HCT116 (cell line): ENCODE data around the gene MTLN. TPM values are rescaled to one million over a fixed set of nuclear protein-coding genes. Genes with fewer than 3 reads are reported as not detected.
"Not testable (repeated sequence)": the region's sequence is repeated elsewhere in the genome, so short reads cannot be mapped to it uniquely, and the experiment has no call there.

Experiments
- ATAC-seq: fragments of 200-7000 bp; cut with Tn5 transposase; 2 replicates; pipeline ENCODE4 v1.9.1; 2020; ENCODE audit warnings: mild to moderate bottlenecking, moderate library complexity
- BruUV-seq: library from RNA; stranded (reverse); fragments of 400-500 nt; replicated peaks from 2 replicates; lab custom pipeline; 2021; lab: Mats Ljungman, UMichigan
- CTCF ChIA-PET: fragments of 300-600 bp; sonication (Branson Sonifier 250); formaldehyde crosslinking; loops from one replicate; lab custom pipeline; 2021; ENCODE audit warnings: antibody characterized with exemption; lab: Charles Lee
- POLR2A ChIA-PET: fragments of 300-600, 350-600 bp; sonication (Branson Sonifier 250); formaldehyde crosslinking; loops from one replicate; lab custom pipeline; 2021; ENCODE audit warnings: antibody characterized with exemption; lab: Charles Lee
- RAD21 ChIA-PET, 2 experiments: fragments of 300-600 bp; sonication (Branson Sonifier 250); formaldehyde crosslinking; loops; one replicate each; lab custom pipeline; 2023; ENCODE audit warnings: low total read pairs in 2 of 2; ENCODE audit not compliant: uncharacterized antibody in 2 of 2, unreplicated experiment in 2 of 2, low non-redundant PET in 1 of 2; lab: Charles Lee
- DNase-seq: peaks from one replicate; pipeline ENCODE4 v3.0.0-alpha.2; 2010; ENCODE audit warnings: low read depth, low spot score
- H2AFZ ChIP-seq: fragments of 200-600 bp; shearing (Covaris generic), sonication (generic); 2 replicates; pipeline ENCODE4 v1.6.1; 2017; ENCODE audit warnings: low read depth, mixed run types, mixed read lengths, antibody characterized with exemption, low read length; ENCODE audit not compliant: poor library complexity, severe bottlenecking
- H3K27ac ChIP-seq: 2 replicates; pipeline ENCODE4 v1.5.1; 2012; ENCODE audit warnings: low read depth, low read length
- H3K27me3 ChIP-seq: fragments of 200-600 bp; sonication (generic); 2 replicates; pipeline ENCODE4 v1.6.1; 2016; ENCODE audit warnings: mixed run types, low read length, mixed read lengths; ENCODE audit not compliant: insufficient read depth
- H3K36me3 ChIP-seq, 2 experiments: fragments of 200-500 bp in 1 of 2; fragments of 200-600 bp in 1 of 2; sonication (Bioruptor generic) in 1 of 2; sonication (generic) in 1 of 2; 2 replicates each; pipeline versions ENCODE4 v1.5.1 to v1.6.1; 2014 to 2016; ENCODE audit warnings: low read length in 2 of 2, inconsistent platforms in 1 of 2, mixed read lengths in 1 of 2, mixed run types in 1 of 2; ENCODE audit not compliant: insufficient read depth in 2 of 2, control insufficient read depth in 1 of 2
- H3K4me1 ChIP-seq, 2 experiments: fragments of 200-600 bp in 1 of 2; sonication (generic) in 1 of 2; 2 replicates each; pipeline versions ENCODE4 v1.5.1 to v1.6.1; 2012 to 2017; ENCODE audit warnings: low read length in 2 of 2, inconsistent platforms in 1 of 2, mild to moderate bottlenecking in 1 of 2, mixed read lengths in 1 of 2, mixed run types in 1 of 2, moderate library complexity in 1 of 2; ENCODE audit not compliant: insufficient read depth in 2 of 2, control insufficient read depth in 1 of 2
- H3K4me2 ChIP-seq: fragments of 200-600 bp; sonication (generic); 2 replicates; pipeline ENCODE4 v1.6.1; 2017; ENCODE audit warnings: mixed run types, low read length, mixed read lengths
- H3K4me3 ChIP-seq, 2 experiments: fragments of 200-600 bp in 1 of 2; sonication (generic) in 1 of 2; replicated peaks in 1 of 2; 2 replicates each; pipeline ENCODE4 v1.5.1; 2011 to 2016; ENCODE audit warnings: low read length in 2 of 2, control low read depth in 1 of 2, low read depth in 1 of 2, mild to moderate bottlenecking in 1 of 2, mixed read lengths in 1 of 2, mixed run types in 1 of 2
- H3K79me2 ChIP-seq: fragments of 200-600 bp; sonication (generic); 2 replicates; pipeline ENCODE4 v1.6.1; 2017; ENCODE audit warnings: mild to moderate bottlenecking, mixed run types, low read length, moderate library complexity, mixed read lengths; ENCODE audit not compliant: insufficient read depth
- H3K9ac ChIP-seq: fragments of 200-600 bp; sonication (generic); 2 replicates; pipeline ENCODE4 v1.6.1; 2016; ENCODE audit warnings: low read length, mixed read lengths
- H3K9me2 ChIP-seq: fragments of 200-600 bp; sonication (generic), shearing (Covaris generic); 2 replicates; pipeline ENCODE4 v1.6.1; 2017; ENCODE audit warnings: mixed run types, mild to moderate bottlenecking, moderate library complexity; ENCODE audit not compliant: insufficient read depth
- H3K9me3 ChIP-seq, 2 experiments: fragments of 200-500 bp in 1 of 2; fragments of 200-600 bp in 1 of 2; sonication (Bioruptor generic) in 1 of 2; sonication (generic) in 1 of 2; 2 replicates each; pipeline ENCODE4 v1.6.1; 2014 to 2017; ENCODE audit warnings: low read length in 2 of 2, mixed read lengths in 2 of 2, inconsistent platforms in 1 of 2, low read depth in 1 of 2, mild to moderate bottlenecking in 1 of 2, mixed run types in 1 of 2, moderate library complexity in 1 of 2; ENCODE audit not compliant: control insufficient read depth in 1 of 2, insufficient read depth in 1 of 2
- H4K20me1 ChIP-seq: fragments of 200-600 bp; sonication (generic), shearing (Covaris generic); 2 replicates; pipeline ENCODE4 v1.6.1; 2017; ENCODE audit warnings: mixed run types, mild to moderate bottlenecking, moderate library complexity; ENCODE audit not compliant: insufficient read depth
- intact Hi-C: fragments of 100-400 bp; cut with micrococcal nuclease; formaldehyde crosslinking; loops from 2 replicates; pipeline ENCODE4 v1.10.0; 2022
- total RNA-seq: library from RNA; stranded (reverse); gene quantifications from one replicate; pipeline ENCODE4 v1.2.1, GENCODE V29; 2021; ENCODE audit not compliant: unreplicated experiment

Gene MTLN
- total RNA-seq, 1 experiment from 2014 or later, result 35.7 TPM

DNA sequence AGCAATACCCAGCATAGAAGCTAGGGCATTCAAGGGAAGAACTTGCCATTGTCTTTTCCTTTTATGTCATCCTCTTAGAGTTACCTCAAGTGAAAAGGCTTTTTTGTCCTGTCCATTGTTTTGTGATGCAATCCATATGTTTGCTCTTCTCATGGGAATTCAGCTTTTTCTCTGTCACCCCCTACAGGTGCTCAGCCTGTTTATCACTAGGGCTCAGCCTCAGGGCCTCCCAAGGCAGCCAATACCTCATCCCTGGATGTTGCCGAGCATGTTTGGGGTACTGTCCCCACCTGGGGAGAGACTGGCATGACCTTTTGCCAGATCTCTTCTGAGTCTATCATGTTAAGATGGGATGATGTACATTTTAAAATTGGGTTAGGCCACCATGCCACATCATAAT lies 49.6 kb upstream of the MTLN start:
- POLR2A ChIA-PET, H3K36me3 ChIP-seq, ATAC-seq, BruUV-seq, H3K4me3 ChIP-seq, H3K9me2 ChIP-seq, H3K27me3 ChIP-seq, H3K9ac ChIP-seq, H3K27ac ChIP-seq, CTCF ChIA-PET, H3K79me2 ChIP-seq, DNase-seq, intact Hi-C loops, RAD21 ChIA-PET, H3K4me1 ChIP-seq, H2AFZ ChIP-seq, H3K4me2 ChIP-seq, H4K20me1 ChIP-seq, H3K9me3 ChIP-seq: not testable (repeated sequence)

DNA sequence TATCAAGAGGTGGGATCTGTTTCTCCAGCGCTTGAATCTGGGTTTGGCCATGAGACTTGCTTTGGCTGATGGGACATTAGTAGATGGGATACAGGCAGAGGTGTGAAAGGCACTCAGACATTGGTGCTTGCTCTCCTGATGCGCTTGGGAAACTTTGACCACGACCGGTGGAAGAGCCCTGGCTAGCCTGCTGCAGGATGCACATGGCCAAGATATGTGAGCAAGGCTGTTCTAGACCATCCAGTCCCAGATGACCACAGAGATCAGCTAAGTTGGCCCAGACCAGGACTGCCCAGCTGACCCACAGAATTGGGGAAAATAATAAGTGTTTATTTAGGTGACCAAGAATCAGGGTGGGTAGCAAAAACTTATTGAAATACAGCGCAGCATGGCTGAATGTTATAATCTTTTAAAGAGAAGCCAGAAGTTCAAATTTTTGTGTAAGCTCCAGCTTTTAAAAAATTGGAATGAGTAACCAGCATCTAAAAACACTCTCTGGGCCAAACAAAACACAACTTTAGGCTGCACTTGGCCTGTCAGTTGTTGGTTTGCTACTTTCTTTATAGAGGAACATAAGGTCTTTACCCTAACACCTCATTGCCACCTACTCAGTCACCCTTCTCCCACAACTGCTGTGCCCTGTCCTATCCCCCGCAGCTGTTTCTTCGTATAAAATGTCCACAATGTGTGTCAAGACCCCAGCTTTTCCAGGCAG lies 35.9 kb upstream of the MTLN start:
- RAD21 ChIA-PET, H3K4me1 ChIP-seq, BruUV-seq, H3K36me3 ChIP-seq, H3K27me3 ChIP-seq, POLR2A ChIA-PET, CTCF ChIA-PET, H2AFZ ChIP-seq, H3K27ac ChIP-seq, H3K9me3 ChIP-seq, H3K4me2 ChIP-seq, H3K79me2 ChIP-seq, H3K9me2 ChIP-seq, H3K4me3 ChIP-seq, H3K9ac ChIP-seq, ATAC-seq, intact Hi-C loops, H4K20me1 ChIP-seq, DNase-seq: not testable (repeated sequence)

DNA sequence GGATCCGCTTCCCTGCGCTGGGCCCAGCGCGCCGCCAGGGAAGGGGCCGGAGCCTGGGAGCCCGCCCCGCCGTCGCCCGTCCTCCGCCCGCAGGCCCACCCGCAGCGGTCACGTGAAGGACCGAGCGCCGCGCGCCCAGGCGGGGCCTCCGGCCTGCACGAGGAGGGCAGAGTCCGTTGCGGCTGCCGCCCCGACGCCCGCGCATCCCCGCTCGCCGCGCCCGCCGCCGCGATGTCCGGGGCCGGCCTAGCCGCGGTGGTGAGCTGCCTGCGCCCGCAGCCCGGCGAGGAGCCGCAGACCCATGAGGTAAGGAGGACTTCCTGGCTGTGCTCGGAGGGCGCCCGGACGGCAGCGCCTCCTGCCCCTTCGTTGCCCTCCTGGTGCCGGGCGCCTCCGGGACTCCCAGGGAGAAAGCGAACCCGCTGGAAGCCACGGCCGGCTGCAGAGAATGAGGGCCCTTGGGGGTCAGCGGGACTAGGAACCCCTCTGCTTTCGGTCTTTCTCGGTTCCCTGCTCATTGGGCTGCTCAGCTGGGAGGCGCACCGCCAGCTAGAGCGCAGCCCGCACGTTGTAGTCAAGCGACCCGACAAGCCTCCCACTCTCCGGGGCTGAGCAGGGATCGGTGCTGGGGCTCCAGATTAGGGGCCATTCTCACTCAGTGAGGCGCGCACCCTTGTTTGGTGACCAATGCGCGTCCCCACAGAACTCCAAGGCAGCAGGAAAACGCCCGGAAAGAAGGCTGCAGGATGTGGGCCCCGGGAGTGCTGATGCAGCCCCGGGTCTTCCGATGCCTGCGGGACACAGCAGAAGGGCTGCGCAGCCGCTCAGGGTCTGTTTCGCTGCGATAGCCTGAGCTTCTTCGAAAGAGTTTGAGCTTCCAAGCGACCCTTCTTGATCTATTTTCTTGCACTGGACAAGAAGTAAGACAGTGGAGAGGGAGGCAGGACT lies 33.4 kb upstream of the MTLN start:
- H3K27me3 ChIP-seq, DNase-seq, H4K20me1 ChIP-seq, H2AFZ ChIP-seq, CTCF ChIA-PET, H3K9me3 ChIP-seq, intact Hi-C loops, RAD21 ChIA-PET, H3K4me2 ChIP-seq, H3K9ac ChIP-seq, H3K36me3 ChIP-seq, POLR2A ChIA-PET, H3K79me2 ChIP-seq, H3K4me1 ChIP-seq, H3K4me3 ChIP-seq, H3K9me2 ChIP-seq, H3K27ac ChIP-seq, BruUV-seq, ATAC-seq: not testable (repeated sequence)

DNA sequence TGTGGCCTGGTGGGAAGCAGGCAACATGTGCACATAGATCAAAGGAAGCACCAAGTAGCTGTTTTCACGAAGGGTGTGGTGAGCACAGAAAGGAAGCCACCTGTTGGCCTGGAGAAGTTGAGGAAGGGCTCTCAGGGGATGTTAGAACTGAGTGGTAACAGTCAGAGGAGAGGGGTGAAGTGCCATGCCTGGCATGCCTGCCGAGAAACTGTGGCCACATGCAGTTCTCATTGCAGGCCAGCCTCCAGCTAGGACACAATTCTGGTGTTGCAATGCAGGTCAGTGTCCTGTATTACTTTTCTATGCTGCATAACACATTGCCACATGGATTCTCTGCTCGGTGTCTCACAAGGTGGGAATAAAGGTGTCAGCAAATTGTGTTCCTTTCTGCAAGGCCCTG lies 30.9 kb upstream of the MTLN start:
- H3K36me3 ChIP-seq, H4K20me1 ChIP-seq, H3K27ac ChIP-seq, ATAC-seq, H3K4me2 ChIP-seq, H3K79me2 ChIP-seq, RAD21 ChIA-PET, H3K9me2 ChIP-seq, H3K4me3 ChIP-seq, CTCF ChIA-PET, BruUV-seq, DNase-seq, H3K4me1 ChIP-seq, POLR2A ChIA-PET, H3K9ac ChIP-seq, H2AFZ ChIP-seq, intact Hi-C loops, H3K27me3 ChIP-seq, H3K9me3 ChIP-seq: not testable (repeated sequence)
